Measurements from ENCODE around the gene SORCS2.
A peak's percentile ranks its signal among the peaks of the same experiment; 100 is the strongest.

The SORCS2 gene

GRCh38 chr4:7512428-7512827 lies 320.1 kb downstream of the SORCS2 start:
- DNase-seq (ENCODE audit: low spot score), result no peak

- no peak for DNase-seq (ENCODE audit: low spot score)
Observed at GRCh38 chr4:7512946-7513345, 320.6 kb downstream of the SORCS2 start.

- peak; percentile 54 for DNase-seq (ENCODE audit: low spot score)
Observed at GRCh38 chr4:7513671-7514070, 321.3 kb downstream of the SORCS2 start.

GRCh38 chr4:7514281-7514680 lies 321.9 kb downstream of the SORCS2 start:
- no peak for DNase-seq (ENCODE audit: low spot score)

- no peak for DNase-seq (ENCODE audit: low spot score)
Observed at GRCh38 chr4:7514789-7515188, 322.5 kb downstream of the SORCS2 start.

GRCh38 chr4:7515390-7515902 lies 323.1 kb downstream of the SORCS2 start:
- no peak for DNase-seq (ENCODE audit: low spot score)

GRCh38 chr4:7516096-7516772 lies 323.9 kb downstream of the SORCS2 start:
- DNase-seq (ENCODE audit: low spot score), result no peak

- DNase-seq (ENCODE audit: low spot score), result no peak
Observed at GRCh38 chr4:7516773-7517144, 324.4 kb downstream of the SORCS2 start.

- DNase-seq (ENCODE audit: low spot score), result no peak
Observed at GRCh38 chr4:7518871-7519637, 326.7 kb downstream of the SORCS2 start.

GRCh38 chr4:7519638-7520376 lies 327.5 kb downstream of the SORCS2 start:
- no peak for DNase-seq (ENCODE audit: low spot score)

- DNase-seq (ENCODE audit: low spot score), result no peak
Observed at GRCh38 chr4:7521666-7522065, 329.3 kb downstream of the SORCS2 start.

GRCh38 chr4:7522452-7523220 lies 330.3 kb downstream of the SORCS2 start:
- DNase-seq (ENCODE audit: low spot score), result no peak

GRCh38 chr4:7523526-7523925 lies 331.2 kb downstream of the SORCS2 start:
- no peak for DNase-seq (ENCODE audit: low spot score)

- DNase-seq (ENCODE audit: low spot score), result no peak
Observed at GRCh38 chr4:7524064-7524682, 331.8 kb downstream of the SORCS2 start.

GRCh38 chr4:7524843-7525242 lies 332.5 kb downstream of the SORCS2 start:
- DNase-seq (ENCODE audit: low spot score), result no peak

GRCh38 chr4:7526491-7526890 lies 334.2 kb downstream of the SORCS2 start:
- no peak for DNase-seq (ENCODE audit: low spot score)

- no peak for DNase-seq (ENCODE audit: low spot score)
Observed at GRCh38 chr4:7526929-7527535, 334.7 kb downstream of the SORCS2 start.

GRCh38 chr4:7529368-7530080 lies 337.2 kb downstream of the SORCS2 start:
- no peak for DNase-seq (ENCODE audit: low spot score)

GRCh38 chr4:7530082-7530481 lies 337.7 kb downstream of the SORCS2 start:
- DNase-seq (ENCODE audit: low spot score), result no peak

GRCh38 chr4:7530932-7531639 lies 338.7 kb downstream of the SORCS2 start:
- no peak for DNase-seq (ENCODE audit: low spot score)

All from AG08396 (cell line).